Measurements from ENCODE around the gene DLG2.
"Not testable (repeated sequence)": the region's sequence is repeated elsewhere in the genome, so short reads cannot be mapped to it uniquely, and the experiment has no call there.

The DLG2 gene

GRCh38 chr11:85627332-85627997 lies at the start of gene DLG2:
Gene DLG2, minus strand, starts transcription at chr11:85627344.
- in situ Hi-C loops (cut with HindIII; ENCODE audit: low sequenced_read_pairs) = no loop called here

- in situ Hi-C loops (cut with HindIII; ENCODE audit: low sequenced_read_pairs) = no loop called here
These were observed 46.2 kb upstream of the DLG2 start for GRCh38 chr11:85673393-85673792.

GRCh38 chr11:85672105-85672902 lies 45.2 kb upstream of the DLG2 start:
- in situ Hi-C loops (cut with HindIII; ENCODE audit: low sequenced_read_pairs) = no loop called here

- in situ Hi-C loops (cut with HindIII; ENCODE audit: low sequenced_read_pairs) = not testable (repeated sequence)
These were observed 44.0 kb upstream of the DLG2 start for GRCh38 chr11:85670949-85671663.

GRCh38 chr11:85668157-85668556 lies 41.0 kb upstream of the DLG2 start:
- in situ Hi-C loops (cut with HindIII; ENCODE audit: low sequenced_read_pairs) = no loop called here

- in situ Hi-C loops (cut with HindIII; ENCODE audit: low sequenced_read_pairs) = no loop called here
These were observed 39.5 kb upstream of the DLG2 start for GRCh38 chr11:85666687-85667086.

GRCh38 chr11:85665733-85666132 lies 38.6 kb upstream of the DLG2 start:
- in situ Hi-C loops (cut with HindIII; ENCODE audit: low sequenced_read_pairs) = no loop called here

- in situ Hi-C loops (cut with HindIII; ENCODE audit: low sequenced_read_pairs) = no loop called here
These were observed 37.7 kb upstream of the DLG2 start, which contains the start of gene CREBZF for GRCh38 chr11:85664615-85665481. Gene CREBZF, minus strand, starts transcription at chr11:85665129. Its CDS starts 254 bp downstream, at chr11:85664875.

GRCh38 chr11:85663753-85664614 lies 36.8 kb upstream of the DLG2 start:
- in situ Hi-C loops (cut with HindIII; ENCODE audit: low sequenced_read_pairs) = no loop called here

- in situ Hi-C loops (cut with HindIII; ENCODE audit: low sequenced_read_pairs) = no loop called here
These were observed 36.1 kb upstream of the DLG2 start for GRCh38 chr11:85663080-85663752.

- in situ Hi-C loops (cut with HindIII; ENCODE audit: low sequenced_read_pairs) = no loop called here
These were observed 35.0 kb upstream of the DLG2 start for GRCh38 chr11:85661972-85662664.

GRCh38 chr11:85658180-85658579 lies 31.0 kb upstream of the DLG2 start:
- in situ Hi-C loops (cut with HindIII; ENCODE audit: low sequenced_read_pairs) = no loop called here

- in situ Hi-C loops (cut with HindIII; ENCODE audit: low sequenced_read_pairs) = no loop called here
These were observed 29.6 kb upstream of the DLG2 start for GRCh38 chr11:85656777-85657176.

- in situ Hi-C loops (cut with HindIII; ENCODE audit: low sequenced_read_pairs) = not testable (repeated sequence)
These were observed 27.2 kb upstream of the DLG2 start for GRCh38 chr11:85654343-85654742.

GRCh38 chr11:85652786-85653447 lies 25.8 kb upstream of the DLG2 start:
- in situ Hi-C loops (cut with HindIII; ENCODE audit: low sequenced_read_pairs) = no loop called here

- in situ Hi-C loops (cut with HindIII; ENCODE audit: low sequenced_read_pairs) = no loop called here
These were observed 24.0 kb upstream of the DLG2 start for GRCh38 chr11:85651118-85651517.

GRCh38 chr11:85647604-85648299 lies 20.6 kb upstream of the DLG2 start, which contains the start of gene TMEM126A:
Gene TMEM126A, plus strand, starts transcription at chr11:85647967. Its CDS starts 2,289 bp downstream, at chr11:85650256.
- in situ Hi-C loops (cut with HindIII; ENCODE audit: low sequenced_read_pairs) = no loop called here

Data from DLD1 (cell line).